AG04449 (cell line): ENCODE data around the gene FKRP.

Experiments
- CTCF ChIA-PET: fragments of 350-600 bp; formaldehyde crosslinking; extraction: SDS; loops from one replicate; lab custom pipeline; 2021; ENCODE audit warnings: antibody characterized with exemption; lab: Yijun Ruan, JAX
- POLR2A ChIA-PET: fragments of 400-600, 350-600 bp; formaldehyde crosslinking; extraction: SDS; loops from one replicate; lab custom pipeline; 2020; ENCODE audit warnings: antibody characterized with exemption, inconsistent platforms; lab: Yijun Ruan, JAX
- DNase-seq: peaks from one replicate; pipeline ENCODE4 v3.0.0-alpha.2; 2010; ENCODE audit warnings: low read depth, low spot score
- H3K4me3 ChIP-seq: 2 replicates; pipeline ENCODE4 v1.5.1; 2011; ENCODE audit warnings: low read depth, mild to moderate bottlenecking, control low read depth, low read length
- CTCF ChIP-seq: IDR thresholded peaks from one replicate; pipeline ENCODE4 v1.5.1; 2011; ENCODE audit warnings: mild to moderate bottlenecking, moderate library complexity, low read length, control low read depth, inconsistent platforms; ENCODE audit not compliant: insufficient read depth; ENCODE audit errors: missing control alignments

Gene FKRP

GRCh38 chr19:46787331-46788261 lies 41.7 kb downstream of the FKRP start:
- ChIA-PET POLR2A (interaction anchor here (1.0 to 3.3 kb wide), 13 partner anchors 9 to 203 kb away, joined by 3 to 32 read pairs (median 5); no protein-coding TSS in a partner anchor), CTCF (interaction anchor here (0.6 to 4.4 kb wide), 3 partner anchors 30 to 53 kb away, joined by 3 to 25 read pairs (median 5); no protein-coding TSS in a partner anchor)
- DNase-seq: no peak
- TF ChIP-seq CTCF: no peak
- H3K4me3 ChIP-seq: peak overlapping the region; percentile 95

GRCh38 chr19:46788262-46788967 lies 42.6 kb downstream of the FKRP start, which contains the start of gene SLC1A5:
TSS of gene SLC1A5 (minus strand) at chr19:46788594. CDS start at chr19:46787965, 629 bp downstream.
- H3K4me3 ChIP-seq: peak within 1 kb of the TSS; percentile 95
- ChIA-PET CTCF (interaction anchor here (1.2 to 4.4 kb wide), 3 partner anchors 30 to 225 kb away, joined by 3 to 25 read pairs (median 5); no protein-coding TSS in a partner anchor), POLR2A (interaction anchor here (0.5 to 3.3 kb wide), 22 partner anchors 8 to 203 kb away, joined by 3 to 32 read pairs (median 3); no protein-coding TSS in a partner anchor)
- no peak for TF ChIP-seq CTCF
- peak; percentile 79 for DNase-seq

GRCh38 chr19:46788968-46789338 lies 43.1 kb downstream of the FKRP start:
- no peak for TF ChIP-seq CTCF
- ChIA-PET CTCF (interaction anchor here (1.2 to 4.4 kb wide), 3 partner anchors 31 to 224 kb away, joined by 3 to 25 read pairs (median 5); no protein-coding TSS in a partner anchor), POLR2A (interaction anchor here (0.5 to 3.3 kb wide), 20 partner anchors 9 to 202 kb away, joined by 3 to 32 read pairs (median 3); no protein-coding TSS in a partner anchor)
- DNase-seq: no peak
- H3K4me3 ChIP-seq: no peak overlapping the region

GRCh38 chr19:46789371-46789770 lies 43.5 kb downstream of the FKRP start:
- CTCF ChIA-PET: interaction anchor here (1.2 to 4.4 kb wide), 3 partner anchors 22 to 224 kb away, joined by 3 to 25 read pairs (median 4); no protein-coding TSS in a partner anchor
- no peak for TF ChIP-seq CTCF
- no peak overlapping the region for H3K4me3 ChIP-seq
- no peak for DNase-seq
- POLR2A ChIA-PET: interaction anchor here (1.0 kb wide), 1 partner anchor 10 kb away, joined by 3 read pairs; no protein-coding TSS in a partner anchor

- ChIA-PET CTCF (interaction anchor here (2.4 kb wide), 1 partner anchor 49 kb away, joined by 15 read pairs; no protein-coding TSS in a partner anchor), POLR2A (interaction anchor here (1.0 kb wide), 1 partner anchor 11 kb away, joined by 3 read pairs; no protein-coding TSS in a partner anchor)
- no peak overlapping the region for H3K4me3 ChIP-seq
- no peak for TF ChIP-seq CTCF
- DNase-seq: no peak
These were observed 46.1 kb downstream of the FKRP start for GRCh38 chr19:46791944-46792343.
